Hair follicular keratinocyte (primary cell): ENCODE data around the gene ZNF71. TPM values are rescaled to one million over a fixed set of nuclear protein-coding genes. Genes with fewer than 3 reads are reported as not detected.

ENCODE experiments used
- total RNA-seq: library from RNA; depleted of rRNA; stranded (reverse); fragments of >200 nt; gene quantifications from 2 replicates; pipeline ENCODE4 v1.2.3, GENCODE V29; 2015

Gene ZNF71
- 7.0 and 8.2 TPM in 2 replicates for total RNA-seq

DNA sequence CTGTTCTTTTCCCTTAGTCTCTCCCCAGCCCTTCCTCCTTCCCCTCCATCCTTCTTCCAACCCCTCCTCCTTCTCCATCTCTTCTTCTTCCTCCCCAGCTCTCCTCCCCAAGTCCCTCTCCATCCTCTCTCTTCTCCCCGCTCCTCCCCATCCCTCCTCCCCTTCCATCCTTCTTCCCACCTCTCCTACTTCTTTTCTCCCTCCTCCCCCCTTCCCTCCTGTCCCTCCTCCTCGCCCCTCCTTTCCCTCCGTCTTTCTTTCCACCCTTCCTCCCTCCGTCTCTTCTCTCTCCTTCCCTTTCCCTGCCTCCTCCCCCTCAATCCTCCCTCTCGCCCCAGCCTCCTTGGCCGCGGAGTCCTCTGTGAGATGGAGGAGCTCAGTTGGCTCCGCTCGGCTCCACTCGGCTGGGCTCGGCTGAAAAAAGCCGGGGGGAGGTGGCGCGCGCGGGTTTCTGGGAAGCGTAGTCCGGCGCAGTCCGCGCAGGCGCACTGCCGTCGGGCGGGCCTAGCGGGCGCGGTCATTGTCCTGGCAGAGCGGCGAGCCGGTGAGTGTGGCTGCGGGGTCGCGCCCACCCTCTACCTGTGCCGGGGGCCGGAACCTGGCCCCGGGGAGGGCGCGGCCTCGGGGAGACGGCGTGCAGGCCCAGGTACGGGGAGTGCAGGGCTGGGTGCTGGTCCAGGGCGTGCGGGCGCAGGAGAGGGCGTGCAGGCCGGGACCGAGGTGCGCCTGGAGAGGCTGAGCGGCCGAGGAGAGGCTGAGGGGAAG is at the start of gene ZNF71:
Gene ZNF71 (plus strand): TSS at position 520 of the 765 bp plus-strand sequence. CDS start 6,257 bp downstream, outside the sequence.

DNA sequence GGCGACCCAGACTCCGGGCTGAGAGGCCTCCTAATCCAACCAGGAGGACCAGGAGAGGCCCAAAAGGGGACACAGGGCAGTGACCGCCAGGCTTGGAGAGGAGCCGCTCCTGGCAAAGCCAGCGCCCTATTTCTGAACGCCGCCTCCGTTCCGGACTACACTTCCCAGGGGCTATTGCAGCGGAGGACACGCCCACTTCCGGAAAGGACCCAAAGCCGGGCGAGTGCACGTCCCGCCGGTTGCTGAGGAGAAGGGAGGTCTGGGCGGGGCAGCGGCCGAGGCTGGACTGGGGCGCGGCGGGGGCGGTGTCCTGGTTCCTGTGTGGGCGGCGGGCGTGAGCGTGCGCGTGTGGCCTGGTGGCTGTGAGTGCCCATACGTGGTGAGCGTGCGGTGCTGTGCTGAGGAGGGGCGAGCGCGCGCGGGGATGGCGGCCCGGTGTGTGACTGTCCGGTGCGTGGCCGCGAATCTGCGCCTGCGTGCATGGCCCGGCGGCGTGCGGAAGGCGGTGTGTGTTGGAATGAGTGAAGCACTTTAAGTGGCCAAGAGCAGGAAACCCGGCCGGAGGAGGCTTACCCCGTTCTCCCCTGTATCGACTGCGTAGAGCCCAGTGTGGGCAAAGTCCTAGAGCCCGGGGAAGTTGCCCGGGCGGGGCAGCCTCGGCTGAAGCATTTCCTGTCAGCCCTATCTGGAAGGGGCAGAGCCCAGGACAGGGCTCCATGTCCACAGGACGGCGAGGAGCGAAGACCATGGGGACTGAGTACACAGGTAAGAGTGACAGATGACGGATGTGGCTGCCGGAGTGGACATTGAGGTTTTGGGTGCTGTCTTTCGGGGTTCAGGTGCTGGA is 27.6 kb upstream of the ZNF71 start, which contains the start of gene ZNF470:
Gene ZNF470 (plus strand): TSS at position 195 of the 847 bp plus-strand sequence. CDS start 2,844 bp downstream, outside the sequence.

DNA sequence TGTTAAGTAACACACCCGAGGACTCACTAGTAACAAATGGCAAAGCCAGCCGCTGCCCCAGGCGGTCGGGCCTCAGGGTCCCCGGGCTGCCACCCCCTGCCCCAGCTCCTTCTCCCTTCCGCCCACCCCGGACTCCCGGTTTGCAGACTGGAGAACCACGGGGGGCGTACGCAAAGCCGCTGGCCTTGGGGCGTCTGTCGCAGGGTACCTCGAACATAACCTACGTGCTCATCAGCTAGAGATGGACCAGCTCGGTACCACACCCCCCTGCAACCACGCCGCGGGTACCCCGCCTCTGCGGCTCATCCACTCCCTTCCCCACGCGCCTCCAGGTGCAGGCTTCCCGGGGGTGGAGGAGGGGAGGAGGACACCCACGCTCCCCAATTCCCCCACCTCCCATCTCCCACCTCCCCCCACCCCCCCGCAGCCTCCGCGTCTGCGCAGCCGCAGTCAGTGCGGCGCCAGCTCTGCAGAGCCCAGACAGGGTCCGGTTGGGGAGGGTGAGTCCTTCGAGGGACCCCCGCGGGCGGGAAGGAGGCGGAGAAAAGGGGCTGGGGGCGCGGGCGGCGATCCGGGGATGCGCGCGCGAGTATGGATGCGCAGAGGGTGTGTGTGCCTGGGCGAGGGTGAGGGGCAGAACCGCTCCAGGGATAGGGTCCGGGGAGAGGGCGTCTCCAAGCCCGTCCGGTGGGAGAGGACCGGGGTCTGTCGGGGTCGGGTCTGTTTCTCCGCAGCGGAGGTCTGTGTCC is 47.8 kb downstream of the ZNF71 start, which contains the start of gene SMIM17:
Gene SMIM17 (plus strand): TSS at position 449 of the 749 bp plus-strand sequence. CDS start 2,509 bp downstream, outside the sequence.

DNA sequence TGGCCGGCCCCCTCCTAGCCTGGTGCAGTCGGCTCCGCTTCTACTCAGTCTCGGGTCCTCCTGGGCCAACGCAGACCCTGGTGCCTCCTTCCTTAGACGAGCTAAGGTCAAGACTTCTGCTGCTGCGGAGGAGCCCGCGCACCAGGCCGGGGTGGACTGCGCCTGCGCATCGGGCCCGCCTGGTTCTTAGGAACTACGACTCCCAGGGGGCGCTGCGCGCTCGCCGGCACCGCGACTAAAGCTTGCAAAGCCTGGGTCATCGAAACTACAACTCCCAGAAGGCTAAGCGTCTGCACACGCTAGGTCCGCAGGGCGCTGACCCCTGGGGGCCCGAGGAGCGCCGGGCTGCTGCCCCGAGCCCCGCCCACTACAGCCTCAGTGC is 76.5 kb downstream of the ZNF71 start, which contains the start of gene ZNF835:
Gene ZNF835 (minus strand): TSS at position 145 of the 382 bp plus-strand sequence. CDS start 6,559 bp downstream, outside the sequence.

Other genes with a start within 250 kb of the ZNF71 start
- gene ZNF582, start 201.8 kb upstream of the ZNF71 start, total RNA-seq = 1.7 and 1.9 TPM in 2 replicates
- 0.70 and 3.7 TPM in 2 replicates for gene ZNF583, start 191.0 kb upstream of the ZNF71 start, total RNA-seq
- 0.72 and 2.2 TPM in 2 replicates for gene ZNF667, start 118.0 kb upstream of the ZNF71 start, total RNA-seq
- gene ZNF471, start 87.4 kb upstream of the ZNF71 start, total RNA-seq = 0.80 and 1.9 TPM in 2 replicates
- 6.8 and 9.9 TPM in 2 replicates for gene ZFP28, start 56.4 kb upstream of the ZNF71 start, total RNA-seq
- 2.2 and 3.1 TPM in 2 replicates for gene ZNF470, start 27.8 kb upstream of the ZNF71 start, total RNA-seq
- gene SMIM17, start 47.9 kb downstream of the ZNF71 start, total RNA-seq = 0.08 TPM in 1 of 2 replicates, not detected in the other
- gene ZNF835, start 76.5 kb downstream of the ZNF71 start, total RNA-seq = not detected in 2 replicates
- 0.65 and 1.0 TPM in 2 replicates for gene PEG3, start 245.4 kb downstream of the ZNF71 start, total RNA-seq
- not detected in 2 replicates for gene ZIM2, start 245.4 kb downstream of the ZNF71 start, total RNA-seq